ENCODE measurements around the gene RHOB.

DNA sequence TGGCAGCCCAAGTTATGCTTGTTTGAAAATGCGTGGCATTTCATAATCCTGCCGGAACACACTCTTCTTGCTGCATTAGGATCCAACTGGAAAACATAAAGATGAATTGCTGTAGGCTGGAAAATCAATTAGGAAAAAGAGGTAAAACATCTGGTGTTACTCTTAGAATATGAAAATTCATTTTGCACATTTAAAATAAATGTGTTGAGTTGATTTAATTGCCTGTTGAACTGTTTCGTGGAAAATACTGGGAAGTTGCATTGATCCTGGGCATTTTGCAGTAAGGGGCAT, 4.1 kb downstream of the RHOB start:
- TF ChIP-seq, protein P1, sequence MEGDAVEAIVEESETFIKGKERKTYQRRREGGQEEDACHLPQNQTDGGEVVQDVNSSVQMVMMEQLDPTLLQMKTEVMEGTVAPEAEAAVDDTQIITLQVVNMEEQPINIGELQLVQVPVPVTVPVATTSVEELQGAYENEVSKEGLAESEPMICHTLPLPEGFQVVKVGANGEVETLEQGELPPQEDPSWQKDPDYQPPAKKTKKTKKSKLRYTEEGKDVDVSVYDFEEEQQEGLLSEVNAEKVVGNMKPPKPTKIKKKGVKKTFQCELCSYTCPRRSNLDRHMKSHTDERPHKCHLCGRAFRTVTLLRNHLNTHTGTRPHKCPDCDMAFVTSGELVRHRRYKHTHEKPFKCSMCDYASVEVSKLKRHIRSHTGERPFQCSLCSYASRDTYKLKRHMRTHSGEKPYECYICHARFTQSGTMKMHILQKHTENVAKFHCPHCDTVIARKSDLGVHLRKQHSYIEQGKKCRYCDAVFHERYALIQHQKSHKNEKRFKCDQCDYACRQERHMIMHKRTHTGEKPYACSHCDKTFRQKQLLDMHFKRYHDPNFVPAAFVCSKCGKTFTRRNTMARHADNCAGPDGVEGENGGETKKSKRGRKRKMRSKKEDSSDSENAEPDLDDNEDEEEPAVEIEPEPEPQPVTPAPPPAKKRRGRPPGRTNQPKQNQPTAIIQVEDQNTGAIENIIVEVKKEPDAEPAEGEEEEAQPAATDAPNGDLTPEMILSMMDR (IDR thresholded peaks at IDR 0.05) = peak in 1 of 4 experiments; percentile 14
- TF ChIP-seq EP300 (IDR thresholded peaks at IDR 0.05) = peak; percentile 90
